ENCODE results near the gene S100A12. TPM values are rescaled to one million over a fixed set of nuclear protein-coding genes. Genes with fewer than 3 reads are reported as not detected.

S100A12 gene
- total and polyA plus RNA-seq, 9 donors = 0.70 to 2.4 (median 1.0) TPM; not detected in 2

- no peak overlapping the region for H3K4me3 ChIP-seq
- no peaks in the 10 kb centered on the region for H3K9me3 ChIP-seq
- no peak overlapping the region for H3K27ac ChIP-seq
- no peak for TF ChIP-seq POLR2A (IDR thresholded peaks at IDR 0.05)
- no peak for TF ChIP-seq CTCF (IDR thresholded peaks at IDR 0.05)
- no peak for TF ChIP-seq EP300 (IDR thresholded peaks at IDR 0.05)
- no peak for DNase-seq
- intact Hi-C loops (cut with DNase I) = no loop called here
- H3K27me3 ChIP-seq = no peaks in the 10 kb centered on the region
- no peaks in the 10 kb centered on the region for H3K36me3 ChIP-seq
- H3K4me1 ChIP-seq (ENCODE audit: insufficient read depth) = no peaks in the 10 kb centered on the region
- 77 to 86% (median 83%) methylated on average over 2 of the region's 2 CpGs for WGBS, 3 donors
Observed at GRCh38 chr1:153374071-153374470, 1.4 kb downstream of the S100A12 start.

DNA sequence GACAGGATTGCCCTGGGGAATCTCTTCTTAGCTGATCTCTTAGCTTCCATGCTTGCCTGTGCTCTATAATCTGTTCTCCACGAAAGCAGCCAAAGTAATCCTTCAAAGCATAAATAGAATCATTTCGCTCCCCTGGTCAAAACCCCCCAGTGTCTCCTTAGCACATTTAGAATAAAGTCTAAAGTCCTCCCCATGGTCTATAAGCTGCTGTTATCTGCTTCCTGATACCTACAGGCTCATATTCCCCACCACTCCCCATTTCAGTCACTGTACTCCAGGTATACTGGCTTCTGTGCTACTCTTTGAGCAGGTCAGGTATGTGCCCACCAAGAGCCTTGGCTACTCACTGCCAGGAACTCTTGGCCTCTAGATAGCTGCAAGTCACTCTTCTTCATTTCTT, 2.9 kb downstream of the S100A12 start:
- no peak for DNase-seq
- intact Hi-C loops (cut with DNase I) = no loop called here
- Histone ChIP-seq H3K4me1 (ENCODE audit: insufficient read depth) (no peaks in the 10 kb centered on the region), H3K4me3 (no peak overlapping the region), H3K27me3 (no peaks in the 10 kb centered on the region), H3K9me3 (no peaks in the 10 kb centered on the region), H3K27ac (no peak overlapping the region), H3K36me3 (no peaks in the 10 kb centered on the region)
- 84 to 87% (median 86%) methylated on average over 2 of the region's 2 CpGs for WGBS, 3 donors
- TF ChIP-seq POLR2A (IDR thresholded peaks at IDR 0.05) (no peak), CTCF (IDR thresholded peaks at IDR 0.05) (no peak), EP300 (IDR thresholded peaks at IDR 0.05) (no peak)

DNA sequence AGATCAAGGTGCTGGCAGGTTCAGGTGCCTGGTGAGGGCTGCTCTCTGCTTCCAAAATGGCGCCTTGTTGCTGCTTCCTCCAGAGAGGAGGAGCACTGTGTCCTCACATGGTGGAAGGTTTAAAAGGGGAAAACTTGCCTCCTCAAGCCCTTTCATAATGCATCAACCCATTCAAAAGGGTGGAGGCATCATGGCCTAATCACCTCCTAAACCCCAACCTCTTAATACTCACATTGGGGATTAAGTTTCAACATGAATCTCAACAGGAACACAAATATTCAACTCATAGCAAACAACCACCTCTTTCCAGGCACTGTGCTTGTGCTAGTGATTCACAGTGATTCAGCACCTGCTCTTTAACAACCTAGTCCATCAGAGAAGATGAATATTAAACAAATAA, 4.2 kb downstream of the S100A12 start:
- no peaks in the 10 kb centered on the region for H3K9me3 ChIP-seq
- H3K4me1 ChIP-seq (ENCODE audit: insufficient read depth) = no peaks in the 10 kb centered on the region
- no peak for TF ChIP-seq CTCF (IDR thresholded peaks at IDR 0.05)
- no peak for TF ChIP-seq EP300 (IDR thresholded peaks at IDR 0.05)
- TF ChIP-seq POLR2A (IDR thresholded peaks at IDR 0.05) = no peak
- no peak overlapping the region for H3K4me3 ChIP-seq
- DNase-seq = no peak
- intact Hi-C loops (cut with DNase I) = no loop called here
- H3K36me3 ChIP-seq = no peaks in the 10 kb centered on the region
- H3K27me3 ChIP-seq = no peaks in the 10 kb centered on the region
- no peak overlapping the region for H3K27ac ChIP-seq
- WGBS, 3 donors = 92 to 95% (median 93%) methylated on average over 1 of the region's 1 CpG

GRCh38 chr1:153370146-153370545, 5.3 kb downstream of the S100A12 start:
- no peaks in the 10 kb centered on the region for H3K36me3 ChIP-seq
- no peaks in the 10 kb centered on the region for H3K27me3 ChIP-seq
- no peaks in the 10 kb centered on the region for H3K4me1 ChIP-seq (ENCODE audit: insufficient read depth)
- H3K4me3 ChIP-seq = no peak overlapping the region
- no peak for DNase-seq
- 36 to 37% (median 37%) methylated on average over 3 of the region's 3 CpGs for WGBS, 3 donors
- intact Hi-C loops (cut with DNase I) = no loop called here
- H3K9me3 ChIP-seq = no peaks in the 10 kb centered on the region
- H3K27ac ChIP-seq = no peak overlapping the region
- TF ChIP-seq POLR2A (IDR thresholded peaks at IDR 0.05) (no peak), EP300 (IDR thresholded peaks at IDR 0.05) (no peak), CTCF (IDR thresholded peaks at IDR 0.05) (no peak)

GRCh38 chr1:153368495-153368894, 6.9 kb downstream of the S100A12 start:
- Histone ChIP-seq H3K4me3 (no peak overlapping the region), H3K36me3 (no peaks in the 10 kb centered on the region), H3K27ac (no peak overlapping the region), H3K27me3 (no peaks in the 10 kb centered on the region), H3K9me3 (no peaks in the 10 kb centered on the region), H3K4me1 (ENCODE audit: insufficient read depth) (no peaks in the 10 kb centered on the region)
- 31 to 62% (median 36%) methylated on average over 2 of the region's 2 CpGs for WGBS, 3 donors
- TF ChIP-seq CTCF (IDR thresholded peaks at IDR 0.05) (no peak), EP300 (IDR thresholded peaks at IDR 0.05) (no peak), POLR2A (IDR thresholded peaks at IDR 0.05) (no peak)
- no peak for DNase-seq
- intact Hi-C loops (cut with DNase I) = no loop called here
